HepG2 (cell line): Measurements from ENCODE around the gene MYL6. TPM values are rescaled to one million over a fixed set of nuclear protein-coding genes. Genes with fewer than 3 reads are reported as not detected.
A peak's percentile ranks its signal among the peaks of the same experiment; 100 is the strongest.

Experiments
- CBFB ChIP-seq: sonication (generic); formaldehyde crosslinking; IDR thresholded peaks from 2 replicates; pipeline ENCODE4 v1.4.0; 2020; ENCODE audit warnings: missing genetic modification reagents
- E2F1 ChIP-seq: sonication (generic); formaldehyde crosslinking; IDR thresholded peaks from 2 replicates; pipeline ENCODE4 v1.5.0; 2020; ENCODE audit warnings: missing genetic modification reagents
- ELF1 ChIP-seq: sonication (generic); formaldehyde crosslinking; IDR thresholded peaks from 2 replicates; pipeline ENCODE4 v1.4.0; 2020; ENCODE audit warnings: missing genetic modification reagents
- NFE2L2 ChIP-seq: fragments of 150-350 bp; IDR thresholded peaks from 2 replicates; pipeline ENCODE4 v1.6.1; 2014; ENCODE audit warnings: low read length
- PAXIP1 ChIP-seq: sonication (generic); formaldehyde crosslinking; conservative IDR thresholded peaks from 2 replicates; pipeline ENCODE4 v1.4.0; 2020; ENCODE audit warnings: mild to moderate bottlenecking, missing genetic modification reagents, moderate library complexity
- RBM22 ChIP-seq: fragments of 200-400 bp; formaldehyde crosslinking; optimal IDR thresholded peaks from 2 replicates; pipeline ENCODE3; 2017; ENCODE audit warnings: mild to moderate bottlenecking, low read length, moderate library complexity
- RELA ChIP-seq: sonication (generic); formaldehyde crosslinking; IDR thresholded peaks from 2 replicates; pipeline ENCODE4 v1.4.0; 2020; ENCODE audit warnings: missing genetic modification reagents
- REST ChIP-seq, 2 experiments: IDR thresholded peaks; 2 replicates each; pipeline ENCODE4 v1.6.1; 2011 to 2012; ENCODE audit warnings: low read length in 2 of 2, borderline replicate concordance in 1 of 2, low read depth in 1 of 2, mild to moderate bottlenecking in 1 of 2, moderate library complexity in 1 of 2
- SMARCE1 ChIP-seq: fragments of 450-650 bp; IDR thresholded peaks from 2 replicates; pipeline ENCODE4 v1.6.1; 2017; ENCODE audit warnings: borderline replicate concordance
- TFDP2 ChIP-seq: sonication (generic); formaldehyde crosslinking; IDR thresholded peaks from 2 replicates; pipeline ENCODE4 v1.4.0; 2020; ENCODE audit warnings: missing genetic modification reagents
- ZEB1 ChIP-seq: IDR thresholded peaks from 2 replicates; pipeline ENCODE4 v1.6.1; 2012; ENCODE audit warnings: mild to moderate bottlenecking, low read depth, inconsistent platforms; ENCODE audit not compliant: insufficient replicate concordance
- ZNF274 ChIP-seq: sonication (generic); formaldehyde crosslinking; IDR thresholded peaks from 2 replicates; pipeline ENCODE4 v1.5.1; 2020; ENCODE audit warnings: mild to moderate bottlenecking, missing genetic modification reagents
- ZNF337 ChIP-seq: sonication (generic); formaldehyde crosslinking; IDR thresholded peaks from 2 replicates; pipeline ENCODE4 v1.5.1; 2020; ENCODE audit warnings: missing genetic modification reagents, low read depth, mild to moderate bottlenecking, borderline replicate concordance
- ZNF484 ChIP-seq: sonication (generic); formaldehyde crosslinking; IDR thresholded peaks from 2 replicates; pipeline ENCODE4 v1.5.1; 2020; ENCODE audit warnings: mild to moderate bottlenecking, low read depth, missing genetic modification reagents, borderline replicate concordance
- ZNF605 ChIP-seq: sonication (generic); formaldehyde crosslinking; IDR thresholded peaks from 2 replicates; pipeline ENCODE4 v1.8.0; 2022; ENCODE audit warnings: mild to moderate bottlenecking, missing genetic modification reagents
- ZNF704 ChIP-seq: sonication (generic); formaldehyde crosslinking; IDR thresholded peaks from 2 replicates; pipeline ENCODE4 v1.8.1; 2023; ENCODE audit warnings: mild to moderate bottlenecking, inconsistent platforms, moderate library complexity, missing genetic modification reagents, borderline replicate concordance
- ZNF766 ChIP-seq: sonication (generic); formaldehyde crosslinking; IDR thresholded peaks from 2 replicates; pipeline ENCODE4 v1.5.0; 2020; ENCODE audit warnings: missing genetic modification reagents, borderline replicate concordance
- ZNF773 ChIP-seq: sonication (generic); formaldehyde crosslinking; IDR thresholded peaks from 2 replicates; pipeline ENCODE4 v1.4.0; 2020; ENCODE audit warnings: missing genetic modification reagents, borderline replicate concordance
- polyA plus RNA-seq, 8 experiments: library from polyadenylated mRNA; depleted of rRNA in 3 of 8; stranded (reverse) in 7 of 8; unstranded in 1 of 8; fragments of >200 nt; fragmentation: Illumina TruSeq in 4 of 8; extraction: Trizol in 4 of 8; gene quantifications; 2 replicates each; pipeline versions ENCODE4 v1.2.1 to v1.2.3, GENCODE V29; 2011 to 2016; ENCODE audit warnings: low read depth in 4 of 8, missing spikeins in 1 of 8, mixed read lengths in 1 of 8; ENCODE audit not compliant: insufficient read depth in 1 of 8
- total RNA-seq, 5 experiments: library from RNA; depleted of rRNA; stranded (reverse); fragments of >200 nt; fragmentation: Illumina TruSeq; extraction: Trizol; gene quantifications; 2 replicates each; pipeline ENCODE4 v1.2.3, GENCODE V29; 2016; ENCODE audit warnings: low read depth in 1 of 5

The MYL6 gene
- total and polyA plus RNA-seq, 2 of the 13 experiments (the other 11 are each of a cell fraction or from before 2014, with no cell fraction given), result 1,127 to 1,192 TPM

GRCh38 chr12:56189099-56189917 is 31.1 kb downstream of the MYL6 start, which contains the start of gene SMARCC2 (continued):
- no peak for TF ChIP-seq ZNF337 (CRISPR knock-in tag)
- TF ChIP-seq TFDP2, result 0 out of 2 replicates have a peak, but pooled peaks have one; percentile 10
- TF ChIP-seq PAXIP1, result no peak
- TF ChIP-seq ZNF766 (CRISPR knock-in tag), result no peak
- TF ChIP-seq NFE2L2, result no peak
- TF ChIP-seq ZNF704 (CRISPR knock-in tag), result no peak
- no peak for TF ChIP-seq ZEB1
- TF ChIP-seq ZNF773 (CRISPR knock-in tag), result no peak
- TF ChIP-seq RBM22, result no peak
- TF ChIP-seq CBFB (CRISPR knock-in tag), result no peak
- no peak for TF ChIP-seq ELF1
- 0 out of 2 replicates have a peak, but pooled peaks have one; percentile 56 for TF ChIP-seq ZNF605 (CRISPR knock-in tag)
- TF ChIP-seq RELA (CRISPR knock-in tag), result no peak
- no peak for TF ChIP-seq ZNF274 (CRISPR knock-in tag)
- TF ChIP-seq SMARCE1, result no peak
- TF ChIP-seq E2F1 (CRISPR knock-in tag), result 0 out of 2 replicates have a peak, but pooled peaks have one; percentile 27
- no peak for TF ChIP-seq ZNF484 (CRISPR knock-in tag)
- 0 out of 4 replicates have a peak, but pooled peaks of 1 of the 2 experiments have one; percentile 7 for TF ChIP-seq REST (IDR thresholded peaks at IDR 0.05; ENCODE audit: borderline replicate concordance in 1 of 2, low read depth in 1 of 2, low read length in 2 of 2)
